K562 (cell line): Measurements from ENCODE around the gene C12orf60. TPM values are rescaled to one million over a fixed set of nuclear protein-coding genes. Genes with fewer than 3 reads are reported as not detected.

Experiments used
- ATAC-seq: fragments of 200-7000 bp; cut with Tn5 transposase; 3 replicates; pipeline ENCODE4 v1.9.1; 2020; ENCODE audit warnings: moderate library complexity
- BruUV-seq: library from RNA; stranded (reverse); fragments of 400-500 nt; replicated peaks from 2 replicates; lab custom pipeline; 2021; lab: Mats Ljungman, UMichigan
- CTCF ChIA-PET: fragments of 300-600 bp; formaldehyde crosslinking; extraction: SDS; loops from one replicate; lab custom pipeline; 2021; ENCODE audit warnings: low intra/inter-chr PET ratio; lab: Yijun Ruan, JAX
- POLR2A ChIA-PET: fragments of 300-600, 350-650 bp; sonication (Branson Sonifier 250); formaldehyde crosslinking; extraction: SDS; loops from one replicate; lab custom pipeline; 2021; ENCODE audit warnings: antibody characterized with exemption, inconsistent platforms; lab: Yijun Ruan, JAX
- DNase-seq, 4 experiments: peaks; one replicate each; pipeline versions ENCODE4 v3.0.0 to v3.0.0-alpha.2; 2011 to 2018; ENCODE audit warnings: low spot score in 3 of 4, mixed read lengths in 3 of 4; ENCODE audit errors: extremely low read depth in 1 of 4
- FAIRE-seq: peaks from 2 replicates; lab custom pipeline; 2011; peaks lifted over from hg19 to GRCh38; lab: Jason Lieb, UNC
- H2AFZ ChIP-seq: 2 replicates; pipeline ENCODE4 v1.6.0; 2011; ENCODE audit warnings: low read depth, low read length, control low read depth, inconsistent platforms
- H3K27ac ChIP-seq: fragments of 200-600 bp; 3 replicates; pipeline ENCODE4 v1.8.0; 2011; ENCODE audit warnings: low read depth, mild to moderate bottlenecking, control low read depth, inconsistent platforms, low read length, moderate library complexity, mixed read lengths; ENCODE audit errors: extremely low read depth
- H3K27me3 ChIP-seq, 2 experiments: fragments of 300-600 bp in 1 of 2; 2 replicates in 1 of 2; 3 replicates in 1 of 2; pipeline versions ENCODE4 v1.6.0 to v1.8.0; 2011; ENCODE audit warnings: inconsistent platforms in 2 of 2, low read length in 2 of 2, mild to moderate bottlenecking in 1 of 2, mixed read lengths in 1 of 2, moderate library complexity in 1 of 2; ENCODE audit not compliant: control insufficient read depth in 2 of 2, insufficient read depth in 2 of 2
- H3K36me3 ChIP-seq: fragments of 300-600 bp; 3 replicates; pipeline ENCODE4 v1.8.0; 2011; ENCODE audit warnings: mild to moderate bottlenecking, low read length, inconsistent platforms; ENCODE audit not compliant: control insufficient read depth, insufficient read depth
- H3K4me1 ChIP-seq, 2 experiments: fragments of 200-600 bp in 1 of 2; replicated peaks in 1 of 2; 2 replicates in 1 of 2; 3 replicates in 1 of 2; pipeline versions ENCODE4 v1.5.1 to v1.8.0; 2011; ENCODE audit warnings: inconsistent platforms in 2 of 2, low read length in 2 of 2, mild to moderate bottlenecking in 1 of 2, mixed read lengths in 1 of 2, moderate library complexity in 1 of 2; ENCODE audit not compliant: control insufficient read depth in 2 of 2, insufficient read depth in 2 of 2
- H3K4me2 ChIP-seq: 2 replicates; pipeline ENCODE4 v1.6.1; 2011; ENCODE audit warnings: low read length, control low read depth, inconsistent platforms, mixed read lengths; ENCODE audit not compliant: insufficient read depth
- H3K4me3 ChIP-seq: fragments of 200-600 bp; sonication (generic), shearing (Covaris generic); 2 replicates; pipeline ENCODE4 v1.5.1; 2016; ENCODE audit warnings: control low read depth, inconsistent platforms
- H3K79me2 ChIP-seq: fragments of 200-600 bp; 3 replicates; pipeline ENCODE4 v1.8.0; 2011; ENCODE audit warnings: low read length, inconsistent platforms; ENCODE audit not compliant: control insufficient read depth, insufficient read depth
- H3K9ac ChIP-seq, 2 experiments: 2 replicates each; pipeline versions ENCODE4 v1.6.0 to v1.6.1; 2011; ENCODE audit warnings: low read depth in 2 of 2, low read length in 2 of 2, control low read depth in 1 of 2, inconsistent platforms in 1 of 2, mild to moderate bottlenecking in 1 of 2, mixed read lengths in 1 of 2; ENCODE audit not compliant: insufficient read depth in 1 of 2
- H3K9me1 ChIP-seq: one replicate; pipeline ENCODE4 v1.6.0; 2011; ENCODE audit warnings: inconsistent platforms, mild to moderate bottlenecking, low read length, moderate library complexity; ENCODE audit not compliant: control insufficient read depth, insufficient read depth
- H3K9me3 ChIP-seq: replicated peaks from 2 replicates; pipeline ENCODE4 v1.5.1; 2011; ENCODE audit warnings: low read depth, low read length, inconsistent platforms; ENCODE audit not compliant: control insufficient read depth, insufficient read depth
- H4K20me1 ChIP-seq: replicated peaks from 2 replicates; pipeline ENCODE4 v1.6.1; 2011; ENCODE audit warnings: low read length, inconsistent platforms, mixed read lengths; ENCODE audit not compliant: control insufficient read depth, insufficient read depth
- C11orf30 ChIP-seq: fragments of 450-650 bp; IDR thresholded peaks from 2 replicates; pipeline ENCODE4 v1.6.1; 2016; ENCODE audit warnings: low read depth, mild to moderate bottlenecking
- ELK1 ChIP-seq: sonication (generic); formaldehyde crosslinking; IDR thresholded peaks from 2 replicates; pipeline ENCODE4 v1.8.1; 2022; ENCODE audit warnings: missing genetic modification reagents
- HMGN3 ChIP-seq: IDR thresholded peaks from 2 replicates; pipeline ENCODE4 v1.6.1; 2011; ENCODE audit warnings: borderline replicate concordance, low read depth, mild to moderate bottlenecking, mixed read lengths, low read length; ENCODE audit not compliant: insufficient read length; ENCODE audit errors: extremely low read depth
- MAFF ChIP-seq: IDR thresholded peaks from 2 replicates; pipeline ENCODE4 v1.6.1; 2012; ENCODE audit warnings: low read length, improper control_type of control experiment
- MAFG ChIP-seq: fragments of 450-650 bp; conservative IDR thresholded peaks from 2 replicates; pipeline ENCODE4 v1.6.1; 2016; ENCODE audit warnings: missing genetic modification characterization, missing compliant biosample characterization
- SAFB2 ChIP-seq: fragments of 200-400 bp; formaldehyde crosslinking; IDR thresholded peaks from 2 replicates; pipeline ENCODE4 v1.6.1; 2018; ENCODE audit warnings: borderline replicate concordance, low read length, low read depth, moderate library complexity; ENCODE audit not compliant: severe bottlenecking
- ZFP36 ChIP-seq: fragments of 150-350 bp; IDR thresholded peaks from 2 replicates; pipeline ENCODE4 v1.6.1; 2018; ENCODE audit warnings: low read length, low read depth; ENCODE audit not compliant: partially characterized antibody
- ZNF316 ChIP-seq: fragments of 450-650 bp; IDR thresholded peaks from 2 replicates; pipeline ENCODE4 v1.6.1; 2016
- ZNF778 ChIP-seq: fragments of 450-650 bp; formaldehyde crosslinking; IDR thresholded peaks from 2 replicates; pipeline ENCODE4 v1.4.0; 2020; ENCODE audit warnings: mild to moderate bottlenecking, moderate library complexity
- WGBS: fragments of 100-300 bp; shearing (Covaris generic); methylation state at CpG from one replicate; pipeline ENCODE4 v1.1.6; 2016; ENCODE audit warnings: low coverage, mixed read lengths; ENCODE audit not compliant: insufficient coverage; ENCODE audit errors: missing lambda C conversion rate; 5-methylcytosine and 5-hydroxymethylcytosine counted together
- in situ Hi-C: fragments of 300-500 bp; cut with MboI; formaldehyde crosslinking; loops from 4 replicates; pipeline ENCODE4 v1.15.0; 2018; ENCODE audit warnings: inconsistent platforms, mixed read lengths
- intact Hi-C: fragments of 100-400 bp; cut with micrococcal nuclease; formaldehyde crosslinking; loops from 2 replicates; pipeline ENCODE4 v1.14.2; 2022
- polyA plus RNA-seq, 8 experiments: library from polyadenylated mRNA; depleted of rRNA in 4 of 8; stranded (reverse) in 5 of 8; unstranded in 3 of 8; fragments of >200 nt; fragmentation: Nextera tagmentation in 2 of 8; fragmentation: Illumina TruSeq in 1 of 8; extraction: Ambion mirVana in 2 of 8; extraction: Trizol in 1 of 8; gene quantifications; 2 replicates each; pipeline versions ENCODE4 v1.2.1 to v1.2.3, GENCODE V29; 2011 to 2014; ENCODE audit warnings: inconsistent platforms in 1 of 8, missing spikeins in 1 of 8
- total RNA-seq, 7 experiments: library from RNA; depleted of rRNA in 6 of 7; stranded (reverse); fragments of >200 nt in 6 of 7; fragmentation: Illumina TruSeq in 2 of 7; extraction: Trizol in 2 of 7; gene quantifications; 2 replicates each; pipeline versions ENCODE4 v1.2.1 to v1.2.3, GENCODE V29; 2011 to 2021; ENCODE audit warnings: low replicate concordance in 1 of 7

Gene C12orf60
- total and polyA plus RNA-seq, 9 of the 15 experiments (the other 6 are each of a cell fraction or from before 2014, with no cell fraction given) = 0.41 to 4.4 (median 2.5) TPM

GRCh38 chr12:14795028-14795448, 8.4 kb upstream of the C12orf60 start:
- H3K79me2 ChIP-seq = peaks cover 12% of the 10 kb centered on the region
- in situ Hi-C loops = no loop called here
- ATAC-seq (no peak), FAIRE-seq (no peak), DNase-seq (no peak)
- H2AFZ ChIP-seq = no peak overlapping the region
- TF ChIP-seq SAFB2 (no peak), C11orf30 (peak; percentile 66), MAFF (peak; percentile 48), ZFP36 (no peak), ELK1 (no peak), HMGN3 (no peak), MAFG (tag) (peak; percentile 71), ZNF316 (peak; percentile 78), ZNF778 (no peak)
- H3K4me2 ChIP-seq = no peak overlapping the region
- 71% methylated on average over 3 of the region's 4 CpGs for WGBS
- ChIA-PET CTCF (no interaction called here), POLR2A (interaction anchor here (1.2 kb wide), 1 partner anchor 13 kb away, joined by 3 read pairs; no protein-coding TSS in a partner anchor)
- H3K27ac ChIP-seq = no peak overlapping the region
- BruUV-seq = no TSS peak
- H4K20me1 ChIP-seq = no peaks in the 10 kb centered on the region
- no peaks in the 10 kb centered on the region for H3K9me1 ChIP-seq
- no peak overlapping the region for H3K9ac ChIP-seq
- H3K4me3 ChIP-seq = no peak overlapping the region
- no peaks in the 10 kb centered on the region for H3K27me3 ChIP-seq
- intact Hi-C loops = no loop called here
- H3K4me1 ChIP-seq = no peaks in the 10 kb centered on the region
- no peaks in the 10 kb centered on the region for H3K9me3 ChIP-seq
- peaks cover 90% of the 10 kb centered on the region for H3K36me3 ChIP-seq
